AG09309 (cell line): ENCODE data around the gene RAB6C.
"Not testable (repeated sequence)": the region's sequence is repeated elsewhere in the genome, so short reads cannot be mapped to it uniquely, and the experiment has no call there.

Experiments
- DNase-seq: peaks from one replicate; pipeline ENCODE4 v3.0.0-alpha.2; 2010; ENCODE audit warnings: low read depth
- H3K4me3 ChIP-seq: 2 replicates; pipeline ENCODE4 v1.5.1; 2011; ENCODE audit warnings: mild to moderate bottlenecking, low read depth, low read length, moderate library complexity; ENCODE audit not compliant: control insufficient read depth
- CTCF ChIP-seq: IDR thresholded peaks from 2 replicates; pipeline ENCODE4 v1.5.1; 2011; ENCODE audit warnings: mild to moderate bottlenecking, low read depth, low read length, inconsistent platforms; ENCODE audit not compliant: insufficient read depth, control insufficient read depth; ENCODE audit errors: missing control alignments

The RAB6C gene

DNA sequence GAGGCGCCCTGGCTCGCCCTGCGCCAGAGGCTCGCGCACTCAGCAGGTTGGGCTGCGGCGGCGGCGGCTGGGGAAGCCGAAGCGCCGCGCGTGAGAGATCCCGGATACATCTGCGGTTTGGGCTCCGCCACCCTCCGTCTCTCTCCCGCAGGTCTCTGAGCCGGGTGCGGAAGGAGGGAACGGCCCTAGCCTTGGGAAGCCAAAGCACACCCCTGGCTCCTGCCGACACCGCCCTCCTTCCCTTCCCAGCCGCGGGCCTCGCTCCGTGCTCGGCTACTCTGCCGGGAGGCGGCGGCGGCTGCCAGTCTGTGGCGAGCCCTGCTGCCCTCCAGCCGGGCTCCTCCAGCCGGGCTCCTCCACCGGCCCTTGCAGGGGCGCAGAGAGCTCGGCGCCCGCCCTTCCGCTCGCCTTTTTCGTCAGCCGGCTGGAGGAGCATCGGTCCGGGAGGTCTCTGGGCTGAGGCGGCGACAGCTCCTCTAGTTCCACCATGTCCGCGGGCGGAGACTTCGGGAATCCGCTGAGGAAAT lies at the start of gene RAB6C:
TSS of gene RAB6C (plus strand) at position 38 of the 527 bp plus-strand sequence. CDS start at position 488, 450 bp downstream.
- not testable (repeated sequence) for DNase-seq
- peak within 1 kb of the TSS; percentile 18 for H3K4me3 ChIP-seq

- no peak for TF ChIP-seq CTCF
- no peak overlapping the region for H3K4me3 ChIP-seq
- no peak for DNase-seq
Observed at GRCh38 chr2:129930451-129930850, 49.0 kb upstream of the RAB6C start.

DNA sequence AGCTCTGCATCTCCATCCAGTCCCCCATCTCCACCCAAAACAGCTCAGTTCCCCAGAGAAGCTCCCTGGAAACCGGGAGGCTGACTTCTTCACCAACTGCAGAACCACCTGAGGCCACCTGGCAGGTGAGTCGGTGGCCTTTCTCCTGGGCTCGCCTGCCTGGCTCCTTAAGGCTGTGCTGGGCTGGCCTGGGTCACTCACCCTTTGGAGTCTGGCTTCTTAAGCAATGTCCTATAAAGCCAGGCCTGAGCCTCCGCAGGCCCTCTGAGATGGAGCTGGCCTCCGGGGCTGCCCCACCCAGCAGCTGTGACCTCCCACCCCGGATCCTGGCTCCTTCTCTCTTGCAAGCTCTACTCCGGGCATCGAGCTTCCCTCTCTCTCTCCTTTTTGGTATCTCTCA lies 46.1 kb upstream of the RAB6C start:
- not testable (repeated sequence) for H3K4me3 ChIP-seq, DNase-seq

GRCh38 chr2:129934044-129934822 lies 45.2 kb upstream of the RAB6C start:
- no peak for DNase-seq

DNA sequence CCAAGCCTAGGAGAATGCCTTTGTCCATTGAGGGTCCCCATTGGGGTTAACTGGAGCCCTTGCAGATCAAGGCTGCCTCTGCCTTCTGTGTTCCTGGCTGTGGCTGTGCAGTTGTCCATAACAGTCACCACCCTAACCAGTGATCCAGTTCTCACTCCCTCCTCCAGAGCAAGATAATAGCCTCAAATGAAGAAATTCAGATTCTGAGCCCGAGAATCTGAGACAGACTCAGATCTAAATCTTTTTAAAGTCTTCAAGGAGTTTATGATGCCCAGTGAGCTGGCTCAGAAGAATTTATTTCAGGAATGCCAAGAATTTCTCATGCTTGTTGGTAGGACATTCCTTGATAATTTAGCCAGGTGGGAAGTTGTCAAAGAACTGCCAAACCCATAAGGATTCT lies 44.3 kb upstream of the RAB6C start:
- H3K4me3 ChIP-seq = no peak overlapping the region
- no peak for DNase-seq
- no peak for TF ChIP-seq CTCF

More at GRCh38 chr2:129934044-129934822, 45.2 kb upstream of the RAB6C start:
- no peak for TF ChIP-seq CTCF
- H3K4me3 ChIP-seq = no peak overlapping the region

DNA sequence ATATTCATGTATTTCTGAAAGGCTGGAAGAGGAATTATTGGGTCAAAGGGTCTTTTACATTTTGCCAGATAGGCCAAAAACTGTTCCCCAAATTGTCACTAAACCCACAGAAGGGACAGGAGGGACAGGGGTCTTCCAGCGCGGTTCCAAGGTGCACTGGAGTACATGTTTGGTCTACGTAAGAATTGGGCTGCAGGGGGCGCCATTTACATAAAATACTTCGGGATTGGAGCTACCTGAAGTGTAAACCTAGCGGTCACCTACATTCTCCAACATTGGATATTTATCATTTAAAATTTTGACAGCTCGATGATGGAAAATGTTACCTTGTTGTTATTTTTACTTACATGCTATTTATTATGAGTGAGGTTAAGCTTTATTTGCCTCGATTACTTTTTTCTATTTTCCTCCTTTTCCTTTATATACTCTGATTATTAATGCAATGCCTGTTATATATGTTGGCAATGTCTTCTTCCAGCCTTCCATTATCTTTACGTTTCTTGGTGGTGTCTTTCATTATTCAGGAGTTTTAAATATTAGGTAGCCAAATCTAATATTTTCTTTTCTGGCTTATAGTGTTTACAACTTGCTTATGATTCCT lies 43.0 kb upstream of the RAB6C start:
- H3K4me3 ChIP-seq = no peak overlapping the region
- TF ChIP-seq CTCF = no peak
- DNase-seq = no peak

- DNase-seq = not testable (repeated sequence)
Observed at GRCh38 chr2:129938850-129939471, 40.5 kb upstream of the RAB6C start.

GRCh38 chr2:129943456-129943855 lies 36.0 kb upstream of the RAB6C start:
- not testable (repeated sequence) for DNase-seq, H3K4me3 ChIP-seq

More at GRCh38 chr2:129938850-129939471, 40.5 kb upstream of the RAB6C start:
- not testable (repeated sequence) for H3K4me3 ChIP-seq
